ENCODE results near the gene GRK4.

GRCh38 chr4:2927696-2928075 lies 35.7 kb upstream of the GRK4 start:
- TF ChIP-seq CTCF (IDR thresholded peaks at IDR 0.05) (no peak), EZH2phosphoT487 (IDR thresholded peaks at IDR 0.05) (no peak), EZH2 (IDR thresholded peaks at IDR 0.05) (no peak)
